Endothelial cell (in vitro differentiated cells): ENCODE data around the gene IGFLR1. TPM values are rescaled to one million over a fixed set of nuclear protein-coding genes. Genes with fewer than 3 reads are reported as not detected.

Experiments
- DNase-seq: peaks from one replicate; pipeline ENCODE4 v3.0.0; 2021; ENCODE audit warnings: low spot score
- H3K27ac Mint-ChIP-seq: one replicate; pipeline ENCODE4 v1.8.0; 2021; ENCODE audit warnings: mixed read lengths, inconsistent platforms; ENCODE audit not compliant: unreplicated experiment
- H3K27me3 Mint-ChIP-seq: one replicate; pipeline ENCODE4 v1.8.0; 2021; ENCODE audit warnings: mild to moderate bottlenecking, moderate library complexity, mixed read lengths, inconsistent platforms; ENCODE audit not compliant: unreplicated experiment
- H3K36me3 Mint-ChIP-seq: one replicate; pipeline ENCODE4 v1.8.0; 2021; ENCODE audit warnings: mild to moderate bottlenecking, low read depth, mixed read lengths, inconsistent platforms; ENCODE audit not compliant: unreplicated experiment
- H3K4me1 Mint-ChIP-seq: one replicate; pipeline ENCODE4 v1.8.0; 2021; ENCODE audit warnings: mild to moderate bottlenecking, mixed read lengths, inconsistent platforms; ENCODE audit not compliant: unreplicated experiment
- H3K4me3 Mint-ChIP-seq: one replicate; pipeline ENCODE4 v1.8.0; 2021; ENCODE audit warnings: mild to moderate bottlenecking, mixed read lengths, inconsistent platforms; ENCODE audit not compliant: unreplicated experiment
- H3K9me3 Mint-ChIP-seq: one replicate; pipeline ENCODE4 v1.8.0; 2021; ENCODE audit warnings: mixed read lengths, inconsistent platforms; ENCODE audit not compliant: unreplicated experiment
- total RNA-seq: library from RNA; stranded (reverse); fragmentation: NEBNext Ultra II Directional; extraction: Animal tissue kit (Norgen Biotek cat#: 25700); gene quantifications from one replicate; pipeline ENCODE4 v1.2.1, GENCODE V29; 2021; ENCODE audit not compliant: unreplicated experiment
- TF ChIP-seq, protein P1 (sequence below): fragments of 200-600 bp; sonication (generic); IDR thresholded peaks from one replicate; pipeline ENCODE4 v1.5.0; 2021; ENCODE audit warnings: antibody characterized with exemption; ENCODE audit not compliant: unreplicated experiment

The IGFLR1 gene
- total RNA-seq, 1 donor from 2014 or later, result 3.2 TPM

DNA sequence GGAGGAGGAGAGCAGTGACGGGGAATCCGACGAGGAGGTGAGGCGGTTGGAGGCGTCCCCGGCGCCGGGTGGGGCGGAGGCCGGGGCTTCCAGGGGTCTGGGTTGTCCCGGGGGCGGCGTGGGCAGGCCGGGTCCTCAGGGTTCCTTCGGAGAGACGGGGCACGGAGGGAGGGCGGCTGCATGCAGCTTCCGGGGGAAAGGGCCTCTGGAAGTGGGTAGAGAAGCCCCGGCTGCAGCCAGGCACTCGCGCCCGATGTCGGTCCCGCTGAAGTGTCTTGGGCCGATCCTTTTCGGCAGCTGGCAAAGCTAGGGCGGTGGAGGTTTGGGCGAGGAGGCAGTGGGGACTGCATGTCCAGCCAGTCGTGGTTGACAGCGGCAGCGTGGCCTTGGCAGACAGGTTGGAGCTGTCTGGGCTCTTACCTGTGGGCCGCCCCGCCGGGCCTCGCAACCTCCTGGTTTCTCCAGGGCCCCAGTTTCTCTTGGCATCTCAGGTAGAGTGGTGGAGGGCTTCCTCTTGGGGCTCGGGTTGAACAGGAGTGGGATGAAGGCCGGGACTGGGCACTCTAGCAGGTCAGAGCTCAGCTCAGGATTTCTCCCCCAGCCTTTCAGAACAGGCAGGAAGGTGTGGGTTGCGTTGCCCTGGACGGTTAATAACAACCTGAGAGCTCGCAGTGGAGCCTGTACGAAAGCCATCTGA, 23.8 kb downstream of the IGFLR1 start:
- Mint-ChIP-seq H3K36me3 (peaks cover 9% of the 10 kb centered on the region), H3K4me3 (peak overlapping the region; percentile 95), H3K4me1 (peaks cover 22% of the 10 kb centered on the region), H3K9me3 (no peaks in the 10 kb centered on the region), H3K27me3 (peaks cover 15% of the 10 kb centered on the region), H3K27ac (peak overlapping the region; percentile 78)
- TF ChIP-seq, protein P1, sequence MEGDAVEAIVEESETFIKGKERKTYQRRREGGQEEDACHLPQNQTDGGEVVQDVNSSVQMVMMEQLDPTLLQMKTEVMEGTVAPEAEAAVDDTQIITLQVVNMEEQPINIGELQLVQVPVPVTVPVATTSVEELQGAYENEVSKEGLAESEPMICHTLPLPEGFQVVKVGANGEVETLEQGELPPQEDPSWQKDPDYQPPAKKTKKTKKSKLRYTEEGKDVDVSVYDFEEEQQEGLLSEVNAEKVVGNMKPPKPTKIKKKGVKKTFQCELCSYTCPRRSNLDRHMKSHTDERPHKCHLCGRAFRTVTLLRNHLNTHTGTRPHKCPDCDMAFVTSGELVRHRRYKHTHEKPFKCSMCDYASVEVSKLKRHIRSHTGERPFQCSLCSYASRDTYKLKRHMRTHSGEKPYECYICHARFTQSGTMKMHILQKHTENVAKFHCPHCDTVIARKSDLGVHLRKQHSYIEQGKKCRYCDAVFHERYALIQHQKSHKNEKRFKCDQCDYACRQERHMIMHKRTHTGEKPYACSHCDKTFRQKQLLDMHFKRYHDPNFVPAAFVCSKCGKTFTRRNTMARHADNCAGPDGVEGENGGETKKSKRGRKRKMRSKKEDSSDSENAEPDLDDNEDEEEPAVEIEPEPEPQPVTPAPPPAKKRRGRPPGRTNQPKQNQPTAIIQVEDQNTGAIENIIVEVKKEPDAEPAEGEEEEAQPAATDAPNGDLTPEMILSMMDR, result no peak
- peak; percentile 45 for DNase-seq

DNA sequence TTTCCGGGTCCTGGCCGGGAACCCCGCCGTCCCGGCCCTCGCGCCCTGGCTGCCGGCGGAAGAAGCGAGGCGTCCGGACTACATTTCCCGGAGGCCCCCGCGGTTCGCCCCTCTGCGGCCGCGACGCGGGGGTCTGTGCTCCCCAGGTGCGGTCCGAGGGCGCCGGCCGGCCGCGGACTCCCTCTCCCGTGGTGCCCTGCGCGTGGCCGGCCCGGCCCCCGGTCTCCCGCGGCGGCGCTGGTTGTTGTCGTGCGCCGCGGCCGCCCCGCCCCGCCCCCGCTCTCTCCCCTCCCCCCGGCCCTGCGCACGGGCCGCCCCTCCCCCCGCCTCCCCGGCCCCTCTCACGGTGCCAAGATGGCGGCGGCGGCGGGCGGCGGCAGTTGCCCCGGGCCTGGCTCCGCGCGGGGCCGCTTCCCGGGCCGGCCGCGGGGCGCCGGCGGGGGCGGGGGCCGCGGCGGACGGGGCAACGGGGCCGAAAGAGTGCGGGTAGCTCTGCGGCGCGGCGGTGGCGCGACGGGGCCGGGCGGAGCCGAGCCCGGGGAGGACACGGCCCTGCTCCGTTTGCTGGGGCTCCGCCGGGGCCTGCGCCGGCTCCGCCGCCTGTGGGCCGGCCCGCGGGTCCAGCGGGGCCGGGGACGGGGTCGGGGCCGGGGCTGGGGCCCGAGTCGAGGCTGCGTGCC, 24.4 kb downstream of the IGFLR1 start, which contains the start of gene KMT2B:
Gene KMT2B, plus strand, starts transcription at position 339 of the 680 bp plus-strand sequence. Its CDS starts 16 bp downstream, at position 355.
- no peak for DNase-seq
- peaks cover 15% of the 10 kb centered on the region for H3K27me3 Mint-ChIP-seq
- H3K4me1 Mint-ChIP-seq, result peaks cover 22% of the 10 kb centered on the region
- H3K4me3 Mint-ChIP-seq, result peak within 1 kb of the TSS; percentile 96
- H3K9me3 Mint-ChIP-seq, result no peaks in the 10 kb centered on the region
- H3K36me3 Mint-ChIP-seq, result peaks cover 4% of the 10 kb centered on the region
- H3K27ac Mint-ChIP-seq, result peak within 1 kb of the TSS; percentile 82
- TF ChIP-seq, protein P1, result no peak

DNA sequence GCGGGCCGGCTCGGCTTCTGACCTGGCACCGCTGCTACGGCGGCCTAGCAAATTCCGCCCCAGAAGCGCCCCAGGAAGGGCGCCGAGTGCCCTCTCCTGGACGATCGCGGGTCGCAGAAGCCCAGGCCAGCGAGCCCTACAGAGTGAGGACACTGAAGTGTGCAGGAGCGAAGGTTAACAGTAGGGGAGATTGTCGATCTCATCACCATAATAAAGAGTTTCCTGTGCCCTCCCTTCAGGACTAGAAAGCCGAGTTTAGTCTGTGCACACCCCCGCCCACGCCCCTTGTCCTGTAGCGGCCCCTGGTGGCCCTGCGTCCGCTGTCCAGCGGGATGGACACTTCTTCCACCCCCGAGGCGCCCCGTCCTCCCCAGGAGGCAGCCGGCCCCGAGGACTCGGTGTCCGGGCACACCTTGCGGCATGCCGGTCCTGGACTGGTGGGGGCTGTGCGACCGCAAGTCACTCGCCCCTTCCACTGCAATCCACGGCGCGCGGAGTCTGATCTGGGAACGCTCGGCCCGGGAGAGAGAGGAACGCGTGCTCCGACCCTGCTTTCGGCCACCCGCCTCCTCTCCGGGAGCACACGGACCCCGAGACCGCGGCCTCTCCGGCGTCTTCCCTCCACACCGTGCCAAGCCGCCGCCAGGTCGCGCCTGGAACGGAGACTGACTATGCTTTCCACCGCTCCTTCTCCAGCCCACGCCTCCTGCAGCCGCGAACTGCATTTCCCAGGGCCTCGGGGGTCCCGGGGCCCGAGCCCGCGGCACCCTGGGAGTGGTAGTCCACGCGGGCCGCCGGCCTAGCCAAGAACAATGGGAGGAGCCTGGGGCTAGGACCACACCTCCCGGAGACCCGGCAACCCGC, 25.2 kb downstream of the IGFLR1 start:
- TF ChIP-seq, protein P1, result peak; percentile 76
- H3K9me3 Mint-ChIP-seq, result no peaks in the 10 kb centered on the region
- H3K4me3 Mint-ChIP-seq, result peak overlapping the region; percentile 96
- H3K4me1 Mint-ChIP-seq, result peaks cover 22% of the 10 kb centered on the region
- DNase-seq, result peak; percentile 92
- peaks cover 15% of the 10 kb centered on the region for H3K27me3 Mint-ChIP-seq
- peak overlapping the region; percentile 82 for H3K27ac Mint-ChIP-seq
- H3K36me3 Mint-ChIP-seq, result peaks cover 4% of the 10 kb centered on the region

DNA sequence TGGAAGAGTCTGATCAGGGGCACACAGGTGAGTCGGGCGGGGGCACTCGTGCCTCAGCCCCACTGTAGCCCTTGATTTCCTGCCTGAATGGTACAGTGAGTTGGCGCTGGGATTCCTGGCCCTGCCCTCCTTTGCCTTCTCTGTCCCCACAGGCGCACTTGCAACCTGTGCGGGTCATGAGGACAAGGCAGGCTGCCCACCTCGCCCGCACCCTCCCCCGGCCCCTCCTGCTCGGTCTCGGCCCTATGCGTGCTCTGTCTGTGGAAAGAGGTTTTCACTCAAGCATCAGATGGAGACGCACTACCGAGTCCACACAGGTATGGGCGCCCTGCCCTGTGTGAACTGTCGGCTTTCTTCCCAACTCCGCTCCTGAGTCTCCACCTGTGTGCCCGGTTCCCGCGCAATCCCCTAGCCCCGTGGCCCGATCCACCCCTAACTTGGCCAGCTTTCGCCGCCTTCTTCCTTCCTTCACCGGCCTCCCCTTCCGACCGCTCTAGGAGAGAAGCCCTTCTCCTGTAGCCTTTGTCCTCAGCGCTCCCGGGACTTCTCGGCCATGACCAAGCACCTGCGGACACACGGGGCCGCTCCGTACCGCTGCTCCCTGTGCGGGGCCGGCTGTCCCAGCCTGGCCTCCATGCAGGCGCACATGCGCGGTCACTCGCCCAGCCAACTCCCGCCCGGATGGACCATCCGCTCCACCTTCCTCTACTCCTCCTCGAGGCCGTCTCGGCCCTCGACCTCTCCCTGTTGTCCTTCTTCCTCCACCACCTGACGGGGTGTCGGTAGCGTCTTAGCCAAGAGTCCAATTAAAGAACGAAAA, 26.1 kb downstream of the IGFLR1 start:
- Mint-ChIP-seq H3K27ac (peak overlapping the region; percentile 82), H3K27me3 (peaks cover 13% of the 10 kb centered on the region), H3K4me3 (peak overlapping the region; percentile 96), H3K36me3 (peaks cover 4% of the 10 kb centered on the region), H3K9me3 (no peaks in the 10 kb centered on the region), H3K4me1 (peaks cover 22% of the 10 kb centered on the region)
- TF ChIP-seq, protein P1, result no peak
- DNase-seq, result peak; percentile 60
